NCI-H774 (cell line): ENCODE results near the gene CIB2.

Experiments
- DNase-seq: peaks from one replicate; lab custom pipeline; 2025; lab: John Stamatoyannopoulos, UW

The CIB2 gene

DNA sequence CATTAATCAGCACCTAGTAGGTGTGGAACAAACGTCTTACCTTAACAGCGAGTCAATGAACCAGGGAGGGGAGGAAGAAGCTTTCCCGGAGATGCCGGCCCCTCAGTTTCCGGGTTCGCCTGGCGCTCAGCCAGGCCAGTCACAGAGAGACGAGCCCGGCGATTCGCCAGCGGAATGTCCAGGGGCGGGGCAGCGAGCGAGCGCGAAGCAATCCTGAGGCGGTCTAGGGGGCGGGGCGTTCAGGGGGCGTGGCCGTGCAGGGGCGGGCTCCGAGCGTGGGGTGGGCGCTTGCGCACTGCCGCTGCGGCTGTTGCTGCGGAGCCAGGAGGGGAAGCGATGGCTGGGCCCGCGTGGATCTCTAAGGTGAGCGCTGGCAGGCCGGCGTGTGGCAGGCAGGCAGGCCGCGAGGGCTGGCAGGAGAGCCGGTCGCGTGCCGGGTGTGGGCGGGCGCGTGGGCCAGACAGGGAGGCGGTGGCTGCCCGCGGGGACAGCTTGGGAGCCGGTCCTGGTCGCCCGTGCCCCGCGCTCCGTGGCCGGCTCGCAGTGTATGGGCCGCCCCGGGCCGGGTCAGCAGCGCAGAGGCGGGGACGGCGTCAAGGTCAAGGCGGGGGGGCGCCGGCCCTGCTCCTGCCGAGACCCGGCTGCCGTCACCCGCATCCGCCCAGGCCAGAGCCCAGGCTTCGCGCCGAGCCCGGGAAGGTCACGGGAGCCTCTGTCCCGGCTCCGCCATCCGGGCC is 18.0 kb upstream of the CIB2 start, which contains the start of gene IDH3A:
Gene IDH3A (plus strand): TSS at position 295 of the 737 bp plus-strand sequence. CDS start 42 bp downstream, at position 337.
- DNase-seq: peak; percentile 95

DNA sequence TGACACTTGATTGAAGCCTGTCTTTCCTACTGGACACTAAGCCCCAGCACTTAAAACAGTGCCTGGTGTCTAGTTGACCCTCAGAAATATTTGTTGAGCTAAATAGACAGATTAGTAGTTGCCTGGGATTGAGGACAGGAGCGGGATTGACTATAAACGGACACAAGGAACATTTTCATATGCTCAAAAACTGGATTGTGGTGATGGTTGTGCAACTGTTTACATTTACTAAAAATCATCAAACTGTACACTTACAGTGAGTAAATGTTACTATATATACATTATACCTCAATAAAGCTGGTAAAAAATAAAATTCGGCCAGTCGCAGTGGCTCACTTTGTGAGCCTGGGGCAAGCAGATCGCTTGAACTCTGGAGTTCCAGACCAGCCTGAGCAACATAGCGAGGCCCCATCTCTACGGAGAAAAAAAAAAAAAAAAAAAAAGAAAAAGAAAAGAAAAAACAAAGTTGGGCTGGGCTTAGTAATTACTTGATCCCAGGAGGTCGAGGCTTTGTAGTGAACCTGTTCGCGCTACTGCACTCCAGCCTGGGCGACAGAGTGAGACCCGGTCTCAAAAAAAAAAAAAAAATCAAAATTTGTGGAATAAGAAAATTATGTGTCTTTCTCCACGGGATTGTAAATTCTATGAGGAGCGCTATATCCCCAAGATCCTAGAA is 17.3 kb upstream of the CIB2 start:
- DNase-seq: no peak

DNA sequence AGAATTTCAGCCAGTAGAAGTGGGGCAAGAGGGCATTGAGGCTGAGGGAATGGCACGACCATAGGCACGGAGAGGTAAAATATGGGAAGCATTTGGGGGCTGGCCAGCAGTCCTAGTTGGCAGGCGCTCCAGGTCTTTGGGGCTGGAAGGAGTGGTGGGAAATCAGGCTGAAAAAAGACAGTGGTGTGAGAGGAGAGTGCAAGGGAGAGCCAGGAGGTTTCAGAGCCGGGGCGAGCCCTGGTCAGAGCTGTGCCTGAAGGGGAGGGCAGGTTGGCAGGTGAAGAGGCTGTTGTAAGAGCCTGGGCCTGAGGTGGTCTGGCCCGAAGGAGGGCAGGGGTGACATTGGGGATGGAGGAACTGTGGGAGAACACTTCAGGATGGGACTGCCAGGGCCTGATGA is 16.3 kb upstream of the CIB2 start:
- DNase-seq: no peak

GRCh38 chr15:78146425-78147154 is 15.3 kb upstream of the CIB2 start:
- DNase-seq: no peak

- no peak for DNase-seq
These were observed 11.1 kb upstream of the CIB2 start for GRCh38 chr15:78142332-78142731.

GRCh38 chr15:78140292-78140691 is 9.0 kb upstream of the CIB2 start:
- DNase-seq: no peak

DNA sequence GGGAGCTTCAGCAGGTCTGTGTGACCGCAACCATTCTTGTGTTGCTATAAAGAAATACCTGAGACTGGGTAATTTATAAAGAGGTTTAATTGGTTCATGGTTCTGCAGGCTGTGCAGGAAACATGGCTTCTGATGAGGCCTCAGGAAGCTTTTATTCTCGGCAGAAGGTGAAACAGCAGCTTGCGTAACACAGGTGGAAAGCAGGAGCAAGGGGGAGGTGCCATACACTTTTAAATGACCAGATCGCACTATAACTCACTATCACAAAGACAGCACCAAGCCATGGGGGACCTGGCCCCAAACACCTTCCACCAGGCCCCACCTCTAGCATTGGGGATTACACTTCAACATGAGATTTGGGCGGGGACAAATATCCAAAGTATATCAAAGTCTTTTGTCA is 8.3 kb upstream of the CIB2 start:
- no peak for DNase-seq

DNA sequence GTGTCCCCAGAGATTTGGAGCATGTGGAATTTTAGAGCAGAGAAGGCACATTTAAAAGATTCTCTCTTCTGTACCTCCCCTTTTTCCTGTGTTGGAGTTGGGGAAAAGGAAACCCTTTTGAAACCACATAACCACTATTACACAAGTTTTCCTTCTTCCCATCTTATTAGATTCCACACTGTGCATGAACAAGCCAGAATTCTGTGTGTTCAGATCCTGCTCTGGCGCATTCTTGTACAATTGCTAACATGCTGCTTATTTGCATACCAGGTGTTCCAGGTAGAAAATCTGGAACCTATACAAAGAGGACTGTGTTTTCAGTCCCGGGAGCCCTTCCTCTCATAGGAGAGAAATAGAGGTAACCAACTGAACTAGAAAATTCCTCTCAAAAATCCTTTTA is 2.6 kb upstream of the CIB2 start:
- no peak for DNase-seq

GRCh38 chr15:78130466-78131294 is 565 bp downstream of the CIB2 start:
- no peak for DNase-seq

DNA sequence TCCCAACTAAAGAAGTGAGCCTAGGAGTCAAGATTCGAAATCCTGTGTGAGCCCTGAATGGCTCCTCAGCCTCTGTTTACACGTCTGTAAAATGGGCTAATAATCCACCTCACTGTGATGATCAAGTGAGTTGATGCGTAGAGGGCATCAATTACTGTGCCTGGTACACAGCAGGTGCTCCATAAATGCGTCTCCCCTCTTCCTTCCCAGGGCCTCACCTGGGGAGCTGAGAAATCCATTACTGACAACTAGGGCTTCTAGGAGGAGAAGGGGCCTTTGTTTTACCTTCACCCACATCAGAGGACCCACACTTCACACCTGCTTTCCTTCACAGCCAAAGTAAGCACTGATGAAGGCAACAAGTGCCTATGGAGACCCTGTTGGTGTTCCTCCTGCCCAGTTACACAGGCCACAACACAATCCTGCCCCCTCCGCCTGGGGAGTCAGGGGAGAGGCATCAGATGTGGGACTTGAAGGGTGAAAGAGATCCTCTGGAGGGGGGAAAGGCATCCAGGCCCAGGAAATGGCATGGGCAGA is 1.4 kb downstream of the CIB2 start:
- no peak for DNase-seq

- DNase-seq: no peak
These were observed 2.0 kb downstream of the CIB2 start for GRCh38 chr15:78129077-78129750.

GRCh38 chr15:78127882-78128281 is 3.4 kb downstream of the CIB2 start:
- peak; percentile 36 for DNase-seq

DNA sequence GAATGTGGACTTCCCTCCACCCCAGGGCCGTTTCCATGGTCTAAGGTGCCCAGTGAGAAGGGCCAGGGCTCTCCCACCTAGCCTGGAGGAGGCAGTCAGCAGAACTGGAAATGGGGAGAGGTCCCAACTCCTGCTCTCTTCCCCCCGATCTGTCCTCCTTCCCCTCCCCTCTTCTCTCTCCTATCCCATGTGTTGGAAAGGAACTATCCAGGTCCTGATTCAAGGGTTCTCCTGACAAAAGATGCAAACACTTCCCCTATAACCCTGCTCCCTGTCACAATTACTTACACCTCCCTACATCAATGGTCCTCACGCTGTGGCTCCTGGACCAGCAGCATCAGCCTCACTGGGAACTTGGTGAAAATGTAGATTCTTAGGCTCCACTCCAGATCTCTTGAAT is 6.0 kb downstream of the CIB2 start:
- no peak for DNase-seq

DNA sequence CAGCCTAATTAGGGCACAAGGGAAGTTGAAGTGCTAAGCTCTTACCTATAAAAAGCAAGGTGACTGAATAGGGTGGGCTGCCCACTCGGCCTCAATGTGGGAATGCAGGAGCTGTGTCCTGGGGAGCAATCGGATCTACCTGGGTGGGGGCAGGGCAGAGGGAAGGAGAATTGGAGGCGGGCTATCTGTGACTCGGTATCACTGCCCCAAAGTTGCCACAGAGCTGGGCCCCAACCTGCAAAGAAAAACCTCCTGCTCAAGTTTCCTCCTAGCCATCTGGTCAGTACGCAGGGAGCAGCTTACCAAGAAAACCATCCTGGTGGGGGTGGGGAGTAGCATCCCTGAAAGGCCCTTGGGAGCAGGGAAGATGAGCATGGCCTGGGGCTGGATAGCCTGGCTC is 10.7 kb downstream of the CIB2 start:
- no peak for DNase-seq

- DNase-seq: no peak
These were observed 18.7 kb downstream of the CIB2 start for GRCh38 chr15:78112551-78112950.

GRCh38 chr15:78111788-78112187 is 19.5 kb downstream of the CIB2 start:
- DNase-seq: no peak

- no peak for DNase-seq
These were observed 20.2 kb downstream of the CIB2 start for GRCh38 chr15:78110916-78111475.

- no peak for DNase-seq
These were observed 21.1 kb downstream of the CIB2 start for GRCh38 chr15:78110096-78110495.

DNA sequence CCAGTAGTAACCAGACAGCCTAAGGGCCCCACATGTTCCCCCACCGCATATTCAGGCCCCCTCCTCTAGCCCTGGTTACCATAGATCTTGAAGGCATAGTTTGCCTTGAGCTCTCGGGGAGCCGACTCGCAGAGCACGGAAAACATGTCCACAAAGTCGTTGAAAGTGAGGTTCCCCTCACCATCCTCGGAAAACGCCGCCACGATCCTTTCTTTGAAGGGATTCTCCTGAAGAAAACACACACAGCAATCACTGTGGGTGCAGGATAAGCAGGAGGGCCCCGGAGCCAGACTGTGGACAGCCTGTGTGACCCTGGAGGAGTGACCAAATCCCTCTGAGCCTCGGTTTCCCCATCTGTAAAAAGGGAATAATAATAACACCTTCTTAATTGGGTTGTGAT is 22.1 kb downstream of the CIB2 start:
- DNase-seq: no peak

GRCh38 chr15:78108300-78109084 is 22.8 kb downstream of the CIB2 start:
- peak; percentile 48 for DNase-seq
